ENCODE measurements around the gene HMGB2.

The HMGB2 gene

GRCh38 chr4:173318648-173319211 lies 15.4 kb downstream of the HMGB2 start:
- TF ChIP-seq FOXM1 (IDR thresholded peaks at IDR 0.05; ENCODE audit: borderline replicate concordance, low read depth) (no peak), TAF1 (IDR thresholded peaks at IDR 0.05; ENCODE audit: low read depth) (no peak), MAX (IDR thresholded peaks at IDR 0.05) (no peak), ZBTB7A (IDR thresholded peaks at IDR 0.05; ENCODE audit: low read depth) (no peak), REST (IDR thresholded peaks at IDR 0.05; ENCODE audit: low read depth) (no peak), RAD21 (IDR thresholded peaks at IDR 0.05; ENCODE audit: low read depth) (peak; percentile 29; the same call in 1 of the 2 replicates), YY1 (IDR thresholded peaks at IDR 0.05; ENCODE audit: low read depth) (no peak), NFIC (IDR thresholded peaks at IDR 0.05) (no peak)

GRCh38 chr4:173318240-173318639 lies 15.9 kb downstream of the HMGB2 start:
- TF ChIP-seq TAF1 (IDR thresholded peaks at IDR 0.05; ENCODE audit: low read depth), result no peak

GRCh38 chr4:173317004-173317403 lies 17.2 kb downstream of the HMGB2 start:
- TF ChIP-seq RAD21 (IDR thresholded peaks at IDR 0.05; ENCODE audit: low read depth), result peak; percentile 14; the same call in 1 of the 2 replicates
- no peak for TF ChIP-seq EP300 (IDR thresholded peaks at IDR 0.05; ENCODE audit: borderline replicate concordance)

- no peak for TF ChIP-seq YY1 (IDR thresholded peaks at IDR 0.05; ENCODE audit: low read depth)
- no peak for TF ChIP-seq FOXM1 (IDR thresholded peaks at IDR 0.05; ENCODE audit: borderline replicate concordance, low read depth)
- no peak for TF ChIP-seq CEBPB (IDR thresholded peaks at IDR 0.05)
- no peak for TF ChIP-seq EGR1 (IDR thresholded peaks at IDR 0.05)
- TF ChIP-seq CREB1 (IDR thresholded peaks at IDR 0.05; ENCODE audit: low read depth), result no peak
- no peak for TF ChIP-seq NFIC (IDR thresholded peaks at IDR 0.05)
- TF ChIP-seq TEAD4 (IDR thresholded peaks at IDR 0.05), result no peak
- TF ChIP-seq TAF1 (IDR thresholded peaks at IDR 0.05; ENCODE audit: low read depth), result no peak
- no peak for TF ChIP-seq EP300 (IDR thresholded peaks at IDR 0.05; ENCODE audit: borderline replicate concordance)
- TF ChIP-seq TCF12 (IDR thresholded peaks at IDR 0.05; ENCODE audit: low read depth), result no peak
- no peak for TF ChIP-seq REST (IDR thresholded peaks at IDR 0.05; ENCODE audit: low read depth)
- no peak for TF ChIP-seq ZBTB7A (IDR thresholded peaks at IDR 0.05; ENCODE audit: low read depth)
- no peak for TF ChIP-seq MAX (IDR thresholded peaks at IDR 0.05)
- no peak for TF ChIP-seq RAD21 (IDR thresholded peaks at IDR 0.05; ENCODE audit: low read depth)
- no peak for TF ChIP-seq USF1 (IDR thresholded peaks at IDR 0.05)
Measured at GRCh38 chr4:173316060-173316459, 18.1 kb downstream of the HMGB2 start.

- TF ChIP-seq REST (IDR thresholded peaks at IDR 0.05; ENCODE audit: low read depth) (no peak), TCF12 (IDR thresholded peaks at IDR 0.05; ENCODE audit: low read depth) (no peak)
Measured at GRCh38 chr4:173314715-173315114, 19.4 kb downstream of the HMGB2 start.

- TF ChIP-seq TCF12 (IDR thresholded peaks at IDR 0.05; ENCODE audit: low read depth) (no peak), NFIC (IDR thresholded peaks at IDR 0.05) (no peak), YY1 (IDR thresholded peaks at IDR 0.05; ENCODE audit: low read depth) (no peak), RAD21 (IDR thresholded peaks at IDR 0.05; ENCODE audit: low read depth) (no peak), TEAD4 (IDR thresholded peaks at IDR 0.05) (no peak), ZBTB7A (IDR thresholded peaks at IDR 0.05; ENCODE audit: low read depth) (no peak), REST (IDR thresholded peaks at IDR 0.05; ENCODE audit: low read depth) (no peak)
Measured at GRCh38 chr4:173311368-173311767, 22.8 kb downstream of the HMGB2 start.

Data from Ishikawa (cell line).